MM.1S (cell line): ENCODE data around the gene OSBPL1A.

ENCODE experiments used
- CTCF ChIP-seq: fragments of 300-600 bp; sonication (generic); IDR thresholded peaks from 2 replicates; pipeline ENCODE4 v1.5.1; 2016; ENCODE audit warnings: antibody characterized with exemption, low read length, mixed read lengths
- EZH2 ChIP-seq: fragments of 300-600 bp; sonication (generic); optimal IDR thresholded peaks from 2 replicates; pipeline ENCODE3; 2017; ENCODE audit warnings: low read depth, mild to moderate bottlenecking, antibody characterized with exemption, low read length, mixed read lengths
- EZH2phosphoT487 ChIP-seq: fragments of 300-600 bp; sonication (generic); IDR thresholded peaks from 2 replicates; pipeline ENCODE4 v1.6.1; 2018; ENCODE audit warnings: antibody characterized with exemption, low read length

- no peak for TF ChIP-seq EZH2
- TF ChIP-seq CTCF: no peak
- TF ChIP-seq EZH2phosphoT487: no peak
Observed at GRCh38 chr18:24214144-24214543, 183.5 kb downstream of the OSBPL1A start.
